Type B pancreatic cell (in vitro differentiated cells): ENCODE measurements around the gene TMEM163. TPM values are rescaled to one million over a fixed set of nuclear protein-coding genes. Genes with fewer than 3 reads are reported as not detected.

Experiments
- DNase-seq: peaks from one replicate; pipeline ENCODE4 v3.0.0; 2021; ENCODE audit warnings: mixed read lengths; ENCODE audit not compliant: unreplicated experiment; ENCODE audit errors: extremely low spot score
- H3K27ac Mint-ChIP-seq: 2 replicates; pipeline ENCODE4 v1.8.0; 2021; ENCODE audit warnings: mild to moderate bottlenecking, mixed read lengths
- H3K27me3 Mint-ChIP-seq: 2 replicates; pipeline ENCODE4 v1.8.0; 2021; ENCODE audit warnings: mixed read lengths
- H3K36me3 Mint-ChIP-seq: 2 replicates; pipeline ENCODE4 v1.8.0; 2021; ENCODE audit warnings: mixed read lengths
- H3K4me1 Mint-ChIP-seq: one replicate; pipeline ENCODE4 v1.8.0; 2021; ENCODE audit warnings: mixed read lengths; ENCODE audit not compliant: unreplicated experiment
- H3K4me3 Mint-ChIP-seq: 2 replicates; pipeline ENCODE4 v1.8.0; 2021; ENCODE audit warnings: mild to moderate bottlenecking, mixed read lengths
- H3K9me3 Mint-ChIP-seq: 2 replicates; pipeline ENCODE4 v1.8.0; 2021; ENCODE audit warnings: mixed read lengths
- CTCF ChIP-seq: fragments of 200-600 bp; sonication (generic); conservative IDR thresholded peaks from 2 replicates; pipeline ENCODE4 v1.5.0; 2021; ENCODE audit warnings: antibody characterized with exemption, mild to moderate bottlenecking
- total RNA-seq: library from RNA; stranded (reverse); gene quantifications from 2 replicates; pipeline ENCODE4 v1.2.1, GENCODE V29; 2021; ENCODE audit warnings: low replicate concordance

The TMEM163 gene
- total RNA-seq, 1 donor from 2014 or later: 4.0 TPM

DNA sequence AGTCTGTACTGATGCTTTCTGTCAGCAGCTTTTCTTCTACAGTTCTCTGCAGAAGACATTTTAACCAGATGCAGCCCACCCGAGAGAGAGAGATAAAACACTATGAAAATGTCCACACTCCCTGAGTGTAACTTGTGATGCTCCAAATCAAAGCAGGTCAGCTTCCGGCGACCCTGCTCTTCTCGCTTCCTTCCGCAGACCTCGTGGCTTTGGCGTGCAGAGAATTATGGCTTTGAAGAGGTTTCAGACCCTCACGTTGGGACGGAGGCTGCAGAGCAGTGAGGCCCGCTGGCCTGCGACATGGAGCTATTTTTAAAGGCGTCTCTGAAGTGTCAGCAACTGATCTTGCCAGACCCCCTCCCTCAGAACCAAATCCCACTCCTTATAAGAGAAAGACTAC lies 41.8 kb downstream of the TMEM163 start:
- Mint-ChIP-seq H3K4me3 (no peak overlapping the region), H3K27ac (no peak overlapping the region), H3K9me3 (no peaks in the 10 kb centered on the region), H3K4me1 (no peaks in the 10 kb centered on the region), H3K36me3 (no peaks in the 10 kb centered on the region), H3K27me3 (no peaks in the 10 kb centered on the region)
- no peak for DNase-seq
- no peak for TF ChIP-seq CTCF

GRCh38 chr2:134675314-134675713 lies 43.5 kb downstream of the TMEM163 start:
- no peak for TF ChIP-seq CTCF
- Mint-ChIP-seq H3K9me3 (no peaks in the 10 kb centered on the region), H3K36me3 (no peaks in the 10 kb centered on the region), H3K4me1 (peaks cover 10% of the 10 kb centered on the region), H3K27ac (no peak overlapping the region), H3K4me3 (no peak overlapping the region), H3K27me3 (no peaks in the 10 kb centered on the region)
- DNase-seq: no peak

- Mint-ChIP-seq H3K4me1 (peaks cover 13% of the 10 kb centered on the region), H3K36me3 (no peaks in the 10 kb centered on the region), H3K27ac (no peak overlapping the region), H3K27me3 (no peaks in the 10 kb centered on the region), H3K9me3 (no peaks in the 10 kb centered on the region), H3K4me3 (no peak overlapping the region)
- no peak for DNase-seq
- no peak for TF ChIP-seq CTCF
Observed at GRCh38 chr2:134674687-134675086, 44.1 kb downstream of the TMEM163 start.

- TF ChIP-seq CTCF: no peak
- DNase-seq: no peak
- Mint-ChIP-seq H3K4me3 (no peak overlapping the region), H3K27me3 (peaks cover 8% of the 10 kb centered on the region), H3K36me3 (no peaks in the 10 kb centered on the region), H3K27ac (no peak overlapping the region), H3K4me1 (peaks cover 13% of the 10 kb centered on the region), H3K9me3 (no peaks in the 10 kb centered on the region)
Observed at GRCh38 chr2:134671513-134671912, 47.3 kb downstream of the TMEM163 start.

- Mint-ChIP-seq H3K36me3 (no peaks in the 10 kb centered on the region), H3K27ac (peak overlapping the region; percentile 69), H3K4me1 (peaks cover 13% of the 10 kb centered on the region), H3K4me3 (peak overlapping the region; percentile 59), H3K27me3 (peaks cover 11% of the 10 kb centered on the region), H3K9me3 (no peaks in the 10 kb centered on the region)
- no peak for TF ChIP-seq CTCF
- DNase-seq: no peak
Observed at GRCh38 chr2:134670955-134671354, 47.8 kb downstream of the TMEM163 start.
